ENCODE measurements around the gene PARS2. TPM values are rescaled to one million over a fixed set of nuclear protein-coding genes. Genes with fewer than 3 reads are reported as not detected.

PARS2 gene
- total RNA-seq, 2 donors from 2014 or later = 3.9 to 4.0 TPM

DNA sequence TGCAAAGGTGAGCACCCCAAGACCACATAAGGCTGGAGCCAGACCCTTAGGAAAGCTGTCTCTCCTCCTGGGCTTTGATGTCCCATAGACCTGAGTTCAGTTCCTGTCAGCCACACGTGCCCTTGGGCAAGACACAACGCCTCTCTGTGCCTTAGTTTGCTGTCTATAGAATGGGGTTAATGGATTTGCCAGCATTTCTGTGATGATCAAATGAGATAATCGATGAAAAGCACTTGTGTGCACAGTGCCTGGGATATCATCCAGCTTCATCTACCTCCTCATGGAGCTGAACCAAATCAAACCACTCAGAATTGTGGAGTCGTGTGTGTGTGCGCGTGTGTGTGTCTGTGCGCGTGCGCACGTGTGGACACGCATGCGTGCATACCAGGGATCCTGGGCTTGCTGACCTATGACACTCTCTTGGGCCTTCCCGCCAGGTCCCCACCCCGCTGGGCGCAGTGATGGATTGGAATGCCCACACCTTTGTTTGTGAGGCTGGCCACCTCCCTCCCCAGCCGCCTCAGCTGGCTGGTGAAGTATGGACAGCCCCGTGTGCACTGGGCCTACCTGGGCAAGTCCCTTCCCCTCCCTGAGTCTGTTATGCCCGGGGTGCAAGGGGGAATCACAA is 31.6 kb upstream of the PARS2 start:
- H3K27ac ChIP-seq = no peak overlapping the region
- no peak for DNase-seq (ENCODE audit: low spot score)
- TF ChIP-seq, protein P1, sequence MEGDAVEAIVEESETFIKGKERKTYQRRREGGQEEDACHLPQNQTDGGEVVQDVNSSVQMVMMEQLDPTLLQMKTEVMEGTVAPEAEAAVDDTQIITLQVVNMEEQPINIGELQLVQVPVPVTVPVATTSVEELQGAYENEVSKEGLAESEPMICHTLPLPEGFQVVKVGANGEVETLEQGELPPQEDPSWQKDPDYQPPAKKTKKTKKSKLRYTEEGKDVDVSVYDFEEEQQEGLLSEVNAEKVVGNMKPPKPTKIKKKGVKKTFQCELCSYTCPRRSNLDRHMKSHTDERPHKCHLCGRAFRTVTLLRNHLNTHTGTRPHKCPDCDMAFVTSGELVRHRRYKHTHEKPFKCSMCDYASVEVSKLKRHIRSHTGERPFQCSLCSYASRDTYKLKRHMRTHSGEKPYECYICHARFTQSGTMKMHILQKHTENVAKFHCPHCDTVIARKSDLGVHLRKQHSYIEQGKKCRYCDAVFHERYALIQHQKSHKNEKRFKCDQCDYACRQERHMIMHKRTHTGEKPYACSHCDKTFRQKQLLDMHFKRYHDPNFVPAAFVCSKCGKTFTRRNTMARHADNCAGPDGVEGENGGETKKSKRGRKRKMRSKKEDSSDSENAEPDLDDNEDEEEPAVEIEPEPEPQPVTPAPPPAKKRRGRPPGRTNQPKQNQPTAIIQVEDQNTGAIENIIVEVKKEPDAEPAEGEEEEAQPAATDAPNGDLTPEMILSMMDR (IDR thresholded peaks at IDR 0.05) = no peak
- peaks cover 0 to 6% of the 10 kb centered on the region in 2 donors for H3K4me1 ChIP-seq
- no peak overlapping the region for H3K4me3 ChIP-seq
- peaks cover 0 to 9% of the 10 kb centered on the region in 2 donors for H3K9me3 ChIP-seq
- no peaks in the 10 kb centered on the region for H3K36me3 ChIP-seq
- peaks cover 0 to 7% of the 10 kb centered on the region in 2 donors for H3K27me3 ChIP-seq

DNA sequence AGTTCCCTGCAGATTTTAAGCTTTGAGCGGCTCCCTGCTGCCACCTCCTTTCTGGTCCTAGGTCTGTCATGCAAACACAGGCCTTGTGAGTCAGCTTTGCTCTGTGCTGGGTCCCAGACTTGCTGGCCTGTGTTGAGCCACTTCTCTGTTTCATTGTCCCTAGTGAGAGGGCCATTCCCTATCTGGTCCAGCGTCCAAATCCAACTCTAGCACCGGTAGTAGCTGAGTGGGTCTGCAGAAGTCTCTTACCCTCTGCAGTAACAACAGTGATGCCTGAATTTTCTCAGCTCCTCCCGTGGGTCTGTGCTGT is 31.0 kb upstream of the PARS2 start:
- peaks cover 0 to under 1% of the 10 kb centered on the region in 2 donors for H3K27me3 ChIP-seq
- H3K9me3 ChIP-seq = peaks cover 0 to 9% of the 10 kb centered on the region in 2 donors
- no peaks in the 10 kb centered on the region for H3K4me1 ChIP-seq
- no peaks in the 10 kb centered on the region for H3K36me3 ChIP-seq
- no peak overlapping the region for H3K4me3 ChIP-seq
- H3K27ac ChIP-seq = no peak overlapping the region
- DNase-seq (ENCODE audit: low spot score) = no peak
- TF ChIP-seq, protein P1 (IDR thresholded peaks at IDR 0.05) = no peak

DNA sequence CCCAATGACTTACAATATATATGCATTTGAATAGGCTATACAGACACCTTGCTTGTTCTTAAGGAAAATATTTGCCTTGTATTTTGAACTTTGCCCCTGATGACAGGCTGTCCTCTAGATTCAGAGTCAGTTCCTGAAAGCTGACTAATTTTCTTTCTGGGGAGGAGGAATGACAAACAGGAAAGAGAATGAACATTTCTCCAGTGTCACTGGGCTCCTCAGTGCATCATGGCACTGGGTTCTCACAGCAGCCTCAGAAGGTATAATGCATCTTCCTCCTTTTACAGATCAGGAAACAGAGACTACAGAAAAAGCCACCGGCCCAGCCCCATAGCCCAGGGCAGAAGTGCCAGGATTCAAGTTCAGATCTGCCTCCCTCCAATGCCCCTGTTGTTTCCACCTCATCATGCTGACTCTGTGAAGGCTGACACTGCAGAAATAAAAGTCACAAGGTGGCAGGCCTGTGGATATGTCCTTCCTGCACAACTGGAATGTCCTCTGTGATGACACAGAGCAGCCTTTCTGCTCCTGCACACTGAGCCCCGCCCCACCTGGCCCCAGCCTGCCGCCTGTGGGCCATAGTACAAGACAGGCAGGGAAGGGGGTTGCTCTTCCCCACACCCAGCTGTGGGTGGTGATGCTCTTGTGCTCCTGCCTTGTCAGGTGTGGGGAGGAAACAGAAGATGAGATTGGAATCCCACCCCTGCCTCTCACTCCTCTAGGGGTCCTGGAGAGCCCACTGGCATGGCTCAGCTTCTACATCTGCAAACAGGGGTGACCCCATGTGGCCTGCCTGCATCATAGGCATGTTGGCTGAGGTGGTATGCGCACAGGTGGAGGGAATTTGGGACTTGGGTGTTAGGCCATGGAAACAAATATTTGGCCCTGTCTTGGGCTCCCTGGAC is 30.4 kb upstream of the PARS2 start:
- TF ChIP-seq, protein P1 (IDR thresholded peaks at IDR 0.05) = no peak
- H3K27me3 ChIP-seq = no peaks in the 10 kb centered on the region

DNA sequence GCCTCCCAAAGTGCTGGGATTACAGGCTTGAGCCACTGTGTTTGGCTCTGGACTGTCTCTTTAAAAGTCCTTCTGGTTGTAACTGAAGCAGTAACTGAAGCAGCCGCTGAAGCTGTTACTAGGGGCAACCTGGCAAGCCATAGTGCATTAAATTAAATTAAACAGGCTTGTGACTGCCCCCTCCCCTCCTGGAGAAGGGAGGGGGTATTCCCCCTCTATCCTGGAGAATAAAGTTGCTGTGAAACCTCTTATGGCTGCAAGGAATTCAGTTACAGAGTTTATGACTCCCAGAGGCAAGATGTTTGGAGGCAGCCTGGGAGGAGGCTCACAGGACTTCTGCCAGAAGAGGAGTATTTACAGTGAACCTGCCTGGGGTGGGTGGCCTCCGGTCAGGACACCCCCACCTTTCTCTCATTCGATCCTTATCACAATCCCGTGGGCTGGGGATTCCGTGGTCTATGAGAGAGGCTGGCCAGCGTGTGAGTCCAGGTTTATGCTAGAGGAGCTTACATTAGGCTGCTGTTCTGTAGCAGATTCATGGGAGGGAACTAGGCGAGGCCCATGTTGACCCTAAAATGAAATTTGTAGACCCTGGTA is 28.5 kb upstream of the PARS2 start:
- Histone ChIP-seq H3K36me3 (no peaks in the 10 kb centered on the region), H3K4me3 (no peak overlapping the region), H3K27ac (no peak overlapping the region), H3K4me1 (no peaks in the 10 kb centered on the region), H3K9me3 (peaks cover 0 to 9% of the 10 kb centered on the region in 2 donors), H3K27me3 (no peaks in the 10 kb centered on the region)
- DNase-seq (ENCODE audit: low spot score) = no peak
- TF ChIP-seq, protein P1 (IDR thresholded peaks at IDR 0.05) = no peak

More for the DNA sequence above, 30.4 kb upstream of the PARS2 start:
- H3K36me3 ChIP-seq = no peaks in the 10 kb centered on the region
- H3K9me3 ChIP-seq = peaks cover 0 to 9% of the 10 kb centered on the region in 2 donors
- H3K4me3 ChIP-seq = no peak overlapping the region
- no peak for DNase-seq (ENCODE audit: low spot score)
- H3K27ac ChIP-seq = no peak overlapping the region
- no peaks in the 10 kb centered on the region for H3K4me1 ChIP-seq

DNA sequence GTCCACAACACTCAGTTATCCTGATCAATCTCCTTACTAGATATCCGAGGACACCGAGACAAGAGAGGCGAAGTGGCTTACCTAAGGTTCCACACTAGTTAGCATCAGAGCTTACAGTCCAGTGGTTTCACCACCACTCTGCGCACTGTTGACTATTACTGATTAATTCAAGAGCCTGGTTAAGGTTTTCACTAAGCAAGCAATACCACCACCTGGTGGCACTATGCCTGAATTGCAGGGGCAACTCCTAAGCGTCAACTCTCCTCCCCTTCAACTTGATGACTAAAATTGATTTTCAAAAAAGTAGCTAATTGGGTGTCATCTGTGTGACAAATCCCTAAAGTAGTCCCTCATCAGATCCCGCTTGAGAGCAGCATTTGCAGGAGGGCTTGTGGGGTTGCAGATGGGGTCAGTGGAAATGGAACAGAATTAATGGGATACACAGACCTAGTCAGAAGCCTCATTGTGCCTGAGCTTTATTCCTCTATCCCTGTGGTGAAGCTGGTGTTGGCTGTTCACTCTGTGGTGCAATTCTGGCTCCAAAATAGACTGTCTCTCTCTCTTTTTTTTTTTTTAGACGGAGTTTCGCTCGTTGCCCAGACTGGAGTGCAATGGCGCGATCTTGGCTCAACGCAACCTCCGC is 27.7 kb upstream of the PARS2 start:
- H3K4me1 ChIP-seq = no peaks in the 10 kb centered on the region

More for the DNA sequence above, 27.7 kb upstream of the PARS2 start:
- DNase-seq (ENCODE audit: low spot score) = no peak
- TF ChIP-seq, protein P1 (IDR thresholded peaks at IDR 0.05) = peak in 1 of 2 donors; percentile 25
- Histone ChIP-seq H3K27me3 (no peaks in the 10 kb centered on the region), H3K9me3 (peaks cover 0 to 9% of the 10 kb centered on the region in 2 donors), H3K27ac (no peak overlapping the region), H3K4me3 (no peak overlapping the region), H3K36me3 (no peaks in the 10 kb centered on the region)
